NCI-H345 treated with DMSO at 0.1 percent for 48 hours (cell line): ENCODE results near the gene C5orf63.
"Not testable (repeated sequence)": the region's sequence is repeated elsewhere in the genome, so short reads cannot be mapped to it uniquely, and the experiment has no call there.

Experiments
- DNase-seq: peaks from one replicate; lab custom pipeline; 2025; ENCODE audit not compliant: unreplicated experiment; lab: John Stamatoyannopoulos, UW

The C5orf63 gene

GRCh38 chr5:127010362-127010761 is 62.9 kb downstream of the C5orf63 start:
- no peak for DNase-seq

- no peak for DNase-seq
Observed at GRCh38 chr5:127009784-127010183, 63.5 kb downstream of the C5orf63 start.

GRCh38 chr5:127008300-127008975 is 64.9 kb downstream of the C5orf63 start:
- DNase-seq = no peak

GRCh38 chr5:127007522-127007921 is 65.8 kb downstream of the C5orf63 start:
- no peak for DNase-seq

- DNase-seq = no peak
Observed at GRCh38 chr5:127006744-127007143, 66.6 kb downstream of the C5orf63 start.

GRCh38 chr5:127005282-127005681 is 68.0 kb downstream of the C5orf63 start:
- not testable (repeated sequence) for DNase-seq

- DNase-seq = no peak
Observed at GRCh38 chr5:127004721-127005120, 68.6 kb downstream of the C5orf63 start.

GRCh38 chr5:127003798-127004495 is 69.4 kb downstream of the C5orf63 start:
- DNase-seq = no peak

- DNase-seq = no peak
Observed at GRCh38 chr5:127002390-127002789, 70.9 kb downstream of the C5orf63 start.

GRCh38 chr5:127001621-127002296 is 71.5 kb downstream of the C5orf63 start:
- DNase-seq = no peak
